ENCODE data around the gene ACKR1.

- no peak for TF ChIP-seq POLR2A (IDR thresholded peaks at IDR 0.05; ENCODE audit: low read length)
- TF ChIP-seq GATA1 (IDR thresholded peaks at IDR 0.05; ENCODE audit: low read depth, low read length): no peak
Measured at GRCh38 chr1:159168043-159168442, 36.6 kb upstream of the ACKR1 start.

Data from erythroblast (primary cell).